Measurements from ENCODE around the gene LRP1.

Gene LRP1

DNA sequence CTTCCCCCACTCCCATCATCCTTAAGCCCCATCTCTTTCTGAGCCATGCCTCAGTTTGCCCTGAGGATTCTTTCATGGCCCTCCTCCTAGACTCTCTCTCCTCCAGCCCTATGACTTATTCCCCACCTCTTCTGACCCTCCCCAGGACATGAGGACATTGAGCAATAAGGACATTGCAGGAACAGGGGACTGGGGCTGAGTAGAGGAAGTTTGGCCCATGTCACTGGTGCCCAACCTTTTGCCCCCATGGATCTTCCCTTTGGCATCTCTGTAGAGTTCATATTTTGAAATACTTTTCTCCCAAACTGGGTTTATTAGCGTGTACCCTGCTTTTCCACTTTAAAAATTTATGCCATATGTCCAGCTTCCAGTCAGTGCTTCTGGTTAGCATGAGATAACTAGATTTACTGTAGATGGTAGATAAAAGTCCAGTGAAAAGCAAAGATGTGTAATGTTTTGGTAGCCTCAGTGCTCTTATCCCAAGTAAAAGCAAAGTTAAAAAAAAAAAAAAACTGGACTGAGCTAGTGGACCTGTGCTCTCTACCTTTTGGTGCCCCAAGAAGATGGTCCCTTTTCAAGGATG is 25.2 kb downstream of the LRP1 start:
- no peak overlapping the region for H3K4me2 ChIP-seq (ENCODE audit: low read depth, low read length)
- H3K4me3 ChIP-seq (ENCODE audit: low read length) = no peak overlapping the region
- H3K9ac ChIP-seq (ENCODE audit: low read length) = no peak overlapping the region
- H3K27ac ChIP-seq (ENCODE audit: low read length) = no peak overlapping the region
- H3K4me1 ChIP-seq (ENCODE audit: low read length) = no peaks in the 10 kb centered on the region
- H2AFZ ChIP-seq (ENCODE audit: low read length) = no peak overlapping the region
- no peaks in the 10 kb centered on the region for H3K79me2 ChIP-seq (ENCODE audit: low read length)
- TF ChIP-seq, protein P1, sequence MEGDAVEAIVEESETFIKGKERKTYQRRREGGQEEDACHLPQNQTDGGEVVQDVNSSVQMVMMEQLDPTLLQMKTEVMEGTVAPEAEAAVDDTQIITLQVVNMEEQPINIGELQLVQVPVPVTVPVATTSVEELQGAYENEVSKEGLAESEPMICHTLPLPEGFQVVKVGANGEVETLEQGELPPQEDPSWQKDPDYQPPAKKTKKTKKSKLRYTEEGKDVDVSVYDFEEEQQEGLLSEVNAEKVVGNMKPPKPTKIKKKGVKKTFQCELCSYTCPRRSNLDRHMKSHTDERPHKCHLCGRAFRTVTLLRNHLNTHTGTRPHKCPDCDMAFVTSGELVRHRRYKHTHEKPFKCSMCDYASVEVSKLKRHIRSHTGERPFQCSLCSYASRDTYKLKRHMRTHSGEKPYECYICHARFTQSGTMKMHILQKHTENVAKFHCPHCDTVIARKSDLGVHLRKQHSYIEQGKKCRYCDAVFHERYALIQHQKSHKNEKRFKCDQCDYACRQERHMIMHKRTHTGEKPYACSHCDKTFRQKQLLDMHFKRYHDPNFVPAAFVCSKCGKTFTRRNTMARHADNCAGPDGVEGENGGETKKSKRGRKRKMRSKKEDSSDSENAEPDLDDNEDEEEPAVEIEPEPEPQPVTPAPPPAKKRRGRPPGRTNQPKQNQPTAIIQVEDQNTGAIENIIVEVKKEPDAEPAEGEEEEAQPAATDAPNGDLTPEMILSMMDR (IDR thresholded peaks at IDR 0.05; ENCODE audit: low read length) = no peak
- TF ChIP-seq EZH2 (optimal IDR thresholded peaks at IDR 0.05; ENCODE audit: low read depth, low read length) (no peak), EZH2phosphoT487 (IDR thresholded peaks at IDR 0.05; ENCODE audit: low read length) (no peak)
- DNase-seq = no peak
- H3K9me2 ChIP-seq (replicated peaks; ENCODE audit: insufficient read depth, low read length) = no peaks in the 10 kb centered on the region
- no peaks in the 10 kb centered on the region for H3F3A ChIP-seq (ENCODE audit: insufficient read depth, low read length)
- H3K9me3 ChIP-seq (replicated peaks; ENCODE audit: insufficient read depth, low read length) = no peaks in the 10 kb centered on the region
- H3K27me3 ChIP-seq (replicated peaks; ENCODE audit: insufficient read depth, low read length) = no peaks in the 10 kb centered on the region
- no peaks in the 10 kb centered on the region for H3K36me3 ChIP-seq (replicated peaks; ENCODE audit: insufficient read depth, low read length)
- H4K20me1 ChIP-seq (ENCODE audit: insufficient read depth, low read length) = no peaks in the 10 kb centered on the region

DNA sequence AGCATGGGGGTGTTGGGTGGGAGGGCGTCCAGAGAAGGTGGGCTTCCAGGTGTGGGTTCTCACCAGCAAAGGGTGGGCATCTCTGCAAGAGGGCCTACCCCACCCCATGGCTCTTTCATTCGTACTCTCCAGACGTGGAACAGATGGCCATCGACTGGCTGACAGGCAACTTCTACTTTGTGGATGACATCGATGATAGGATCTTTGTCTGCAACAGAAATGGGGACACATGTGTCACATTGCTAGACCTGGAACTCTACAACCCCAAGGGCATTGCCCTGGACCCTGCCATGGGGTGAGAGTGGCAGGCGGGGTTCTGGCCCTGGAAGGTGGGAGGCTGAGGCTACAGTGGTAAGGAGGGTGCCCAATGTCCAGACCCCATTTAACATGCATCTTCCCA is 25.8 kb downstream of the LRP1 start:
- Histone ChIP-seq H3K27me3 (replicated peaks; ENCODE audit: insufficient read depth, low read length) (no peaks in the 10 kb centered on the region), H3K4me1 (ENCODE audit: low read length) (no peaks in the 10 kb centered on the region)

DNA sequence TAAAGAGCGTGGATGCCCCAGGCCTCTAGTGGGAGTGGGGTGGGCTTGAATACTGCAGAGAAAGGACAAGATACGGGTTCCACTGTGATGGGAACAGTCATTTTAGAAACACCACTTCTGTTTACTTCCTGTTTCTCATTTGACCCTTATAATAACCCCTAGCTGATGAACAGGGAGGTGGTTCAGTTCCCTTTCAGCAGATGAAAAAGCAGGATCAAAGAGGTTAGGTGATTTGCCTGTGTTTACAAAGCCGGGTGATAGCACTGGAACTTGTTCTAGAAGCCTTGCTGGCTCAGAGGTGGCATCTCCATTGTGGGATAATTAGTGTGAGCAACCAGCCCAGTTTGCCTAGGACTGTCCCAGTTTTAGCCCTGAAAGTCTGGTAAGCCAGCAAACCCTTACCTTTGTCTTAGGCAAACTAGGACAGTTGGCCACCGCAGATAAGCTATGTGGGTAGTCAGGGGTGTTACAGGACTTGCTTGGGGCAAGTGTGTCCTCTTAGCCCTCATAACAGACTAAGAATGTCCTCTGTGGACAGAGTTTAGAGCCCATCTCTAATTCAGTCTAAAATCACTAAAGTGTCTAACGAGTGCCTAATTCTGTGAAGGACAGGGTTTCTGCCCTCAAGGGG is 26.6 kb downstream of the LRP1 start:
- no peak overlapping the region for H2AFZ ChIP-seq (ENCODE audit: low read length)
- no peaks in the 10 kb centered on the region for H4K20me1 ChIP-seq (ENCODE audit: insufficient read depth, low read length)
- no peaks in the 10 kb centered on the region for H3F3A ChIP-seq (ENCODE audit: insufficient read depth, low read length)
- H3K4me1 ChIP-seq (ENCODE audit: low read length) = no peaks in the 10 kb centered on the region
- no peaks in the 10 kb centered on the region for H3K27me3 ChIP-seq (replicated peaks; ENCODE audit: insufficient read depth, low read length)
- H3K9me2 ChIP-seq (replicated peaks; ENCODE audit: insufficient read depth, low read length) = no peaks in the 10 kb centered on the region
- H3K9me3 ChIP-seq (replicated peaks; ENCODE audit: insufficient read depth, low read length) = no peaks in the 10 kb centered on the region
- no peak overlapping the region for H3K4me2 ChIP-seq (ENCODE audit: low read depth, low read length)
- TF ChIP-seq EZH2 (optimal IDR thresholded peaks at IDR 0.05; ENCODE audit: low read depth, low read length) (no peak), EZH2phosphoT487 (IDR thresholded peaks at IDR 0.05; ENCODE audit: low read length) (no peak)
- TF ChIP-seq, protein P1 (IDR thresholded peaks at IDR 0.05; ENCODE audit: low read length) = no peak
- H3K79me2 ChIP-seq (ENCODE audit: low read length) = no peaks in the 10 kb centered on the region
- H3K27ac ChIP-seq (ENCODE audit: low read length) = no peak overlapping the region
- DNase-seq = no peak
- H3K4me3 ChIP-seq (ENCODE audit: low read length) = no peak overlapping the region
- H3K9ac ChIP-seq (ENCODE audit: low read length) = no peak overlapping the region
- H3K36me3 ChIP-seq (replicated peaks; ENCODE audit: insufficient read depth, low read length) = no peaks in the 10 kb centered on the region

More for the DNA sequence above, 25.8 kb downstream of the LRP1 start:
- Histone ChIP-seq H3K27ac (ENCODE audit: low read length) (no peak overlapping the region), H3K4me2 (ENCODE audit: low read depth, low read length) (no peak overlapping the region), H3K36me3 (replicated peaks; ENCODE audit: insufficient read depth, low read length) (no peaks in the 10 kb centered on the region), H3K9ac (ENCODE audit: low read length) (no peak overlapping the region), H3K4me3 (ENCODE audit: low read length) (no peak overlapping the region), H3K9me2 (replicated peaks; ENCODE audit: insufficient read depth, low read length) (no peaks in the 10 kb centered on the region), H3F3A (ENCODE audit: insufficient read depth, low read length) (no peaks in the 10 kb centered on the region), H3K9me3 (replicated peaks; ENCODE audit: insufficient read depth, low read length) (no peaks in the 10 kb centered on the region), H3K79me2 (ENCODE audit: low read length) (no peaks in the 10 kb centered on the region), H4K20me1 (ENCODE audit: insufficient read depth, low read length) (no peaks in the 10 kb centered on the region), H2AFZ (ENCODE audit: low read length) (no peak overlapping the region)
- no peak for DNase-seq
- TF ChIP-seq EZH2 (optimal IDR thresholded peaks at IDR 0.05; ENCODE audit: low read depth, low read length) = no peak
- no peak for TF ChIP-seq EZH2phosphoT487 (IDR thresholded peaks at IDR 0.05; ENCODE audit: low read length)
- TF ChIP-seq, protein P1 (IDR thresholded peaks at IDR 0.05; ENCODE audit: low read length) = no peak

All from MM.1S (cell line).